Measurements from ENCODE around the gene MYT1. TPM values are rescaled to one million over a fixed set of nuclear protein-coding genes. Genes with fewer than 3 reads are reported as not detected.

Gene MYT1
- total and polyA plus RNA-seq, 2 of the 13 experiments (the other 11 are each of a cell fraction or from before 2014, with no cell fraction given) = 0.58 to 2.5 TPM

DNA sequence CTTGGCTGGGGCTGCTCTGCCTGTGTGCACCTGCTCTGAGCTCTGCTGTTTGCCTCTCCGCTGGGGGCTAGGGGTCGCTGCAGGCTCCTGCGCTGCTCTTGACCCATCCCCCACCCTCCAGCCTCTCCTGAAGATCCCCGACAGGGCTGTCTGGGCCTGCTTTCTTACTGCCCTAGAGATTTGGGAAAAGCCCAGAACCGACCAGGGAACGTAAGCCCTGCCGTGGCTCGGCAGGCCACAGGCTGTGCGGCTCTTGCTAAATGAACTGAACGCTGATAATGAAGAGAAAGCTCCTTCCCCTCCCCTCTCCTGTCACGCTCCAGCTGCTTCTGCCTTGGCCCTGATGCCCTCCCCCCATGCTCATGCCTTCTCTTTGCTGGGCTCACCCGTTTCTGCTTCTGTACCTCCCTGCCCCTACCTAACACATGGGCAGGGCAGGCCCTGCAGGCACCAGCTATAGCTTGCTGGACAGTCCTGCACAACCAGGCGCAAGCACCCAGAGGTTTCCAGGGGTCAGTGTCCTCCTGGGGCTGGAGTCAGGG is 59.3 kb downstream of the MYT1 start (continued):
- TF ChIP-seq, protein P1, sequence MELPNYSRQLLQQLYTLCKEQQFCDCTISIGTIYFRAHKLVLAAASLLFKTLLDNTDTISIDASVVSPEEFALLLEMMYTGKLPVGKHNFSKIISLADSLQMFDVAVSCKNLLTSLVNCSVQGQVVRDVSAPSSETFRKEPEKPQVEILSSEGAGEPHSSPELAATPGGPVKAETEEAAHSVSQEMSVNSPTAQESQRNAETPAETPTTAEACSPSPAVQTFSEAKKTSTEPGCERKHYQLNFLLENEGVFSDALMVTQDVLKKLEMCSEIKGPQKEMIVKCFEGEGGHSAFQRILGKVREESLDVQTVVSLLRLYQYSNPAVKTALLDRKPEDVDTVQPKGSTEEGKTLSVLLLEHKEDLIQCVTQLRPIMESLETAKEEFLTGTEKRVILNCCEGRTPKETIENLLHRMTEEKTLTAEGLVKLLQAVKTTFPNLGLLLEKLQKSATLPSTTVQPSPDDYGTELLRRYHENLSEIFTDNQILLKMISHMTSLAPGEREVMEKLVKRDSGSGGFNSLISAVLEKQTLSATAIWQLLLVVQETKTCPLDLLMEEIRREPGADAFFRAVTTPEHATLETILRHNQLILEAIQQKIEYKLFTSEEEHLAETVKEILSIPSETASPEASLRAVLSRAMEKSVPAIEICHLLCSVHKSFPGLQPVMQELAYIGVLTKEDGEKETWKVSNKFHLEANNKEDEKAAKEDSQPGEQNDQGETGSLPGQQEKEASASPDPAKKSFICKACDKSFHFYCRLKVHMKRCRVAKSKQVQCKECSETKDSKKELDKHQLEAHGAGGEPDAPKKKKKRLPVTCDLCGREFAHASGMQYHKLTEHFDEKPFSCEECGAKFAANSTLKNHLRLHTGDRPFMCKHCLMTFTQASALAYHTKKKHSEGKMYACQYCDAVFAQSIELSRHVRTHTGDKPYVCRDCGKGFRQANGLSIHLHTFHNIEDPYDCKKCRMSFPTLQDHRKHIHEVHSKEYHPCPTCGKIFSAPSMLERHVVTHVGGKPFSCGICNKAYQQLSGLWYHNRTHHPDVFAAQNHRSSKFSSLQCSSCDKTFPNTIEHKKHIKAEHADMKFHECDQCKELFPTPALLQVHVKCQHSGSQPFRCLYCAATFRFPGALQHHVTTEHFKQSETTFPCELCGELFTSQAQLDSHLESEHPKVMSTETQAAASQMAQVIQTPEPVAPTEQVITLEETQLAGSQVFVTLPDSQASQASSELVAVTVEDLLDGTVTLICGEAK (IDR thresholded peaks at IDR 0.05) = no peak
- TF ChIP-seq, protein P1 (CRISPR knock-in tag; IDR thresholded peaks at IDR 0.05) = peak; percentile 72; the same call in 1 of the 2 replicates
- TF ChIP-seq KMT2B (CRISPR knock-in tag; IDR thresholded peaks at IDR 0.05) (no peak), GATAD1 (CRISPR knock-in tag; IDR thresholded peaks at IDR 0.05) (no peak), ZNF891 (CRISPR knock-in tag; IDR thresholded peaks at IDR 0.05) (peak; percentile 23; the same call in 1 of the 2 replicates), FOXK2 (IDR thresholded peaks at IDR 0.05) (no peak), ZNF563 (CRISPR knock-in tag; IDR thresholded peaks at IDR 0.05) (0 out of 2 replicates have a peak, but pooled peaks have one; percentile 64), ZFP36 (IDR thresholded peaks at IDR 0.05; ENCODE audit: borderline replicate concordance, low read depth, low read length, partially characterized antibody) (no peak), TRIM24 (CRISPR knock-in tag; IDR thresholded peaks at IDR 0.05) (no peak), ZNF101 (CRISPR knock-in tag; IDR thresholded peaks at IDR 0.05; ENCODE audit: borderline replicate concordance, low read depth) (no peak), HNRNPLL (IDR thresholded peaks at IDR 0.05; ENCODE audit: low read depth, low read length, poor library complexity, severe bottlenecking) (peak; percentile 54), ZFP36L2 (CRISPR knock-in tag; IDR thresholded peaks at IDR 0.05) (0 out of 2 replicates have a peak, but pooled peaks have one; percentile 37)
- TF ChIP-seq, protein P2, sequence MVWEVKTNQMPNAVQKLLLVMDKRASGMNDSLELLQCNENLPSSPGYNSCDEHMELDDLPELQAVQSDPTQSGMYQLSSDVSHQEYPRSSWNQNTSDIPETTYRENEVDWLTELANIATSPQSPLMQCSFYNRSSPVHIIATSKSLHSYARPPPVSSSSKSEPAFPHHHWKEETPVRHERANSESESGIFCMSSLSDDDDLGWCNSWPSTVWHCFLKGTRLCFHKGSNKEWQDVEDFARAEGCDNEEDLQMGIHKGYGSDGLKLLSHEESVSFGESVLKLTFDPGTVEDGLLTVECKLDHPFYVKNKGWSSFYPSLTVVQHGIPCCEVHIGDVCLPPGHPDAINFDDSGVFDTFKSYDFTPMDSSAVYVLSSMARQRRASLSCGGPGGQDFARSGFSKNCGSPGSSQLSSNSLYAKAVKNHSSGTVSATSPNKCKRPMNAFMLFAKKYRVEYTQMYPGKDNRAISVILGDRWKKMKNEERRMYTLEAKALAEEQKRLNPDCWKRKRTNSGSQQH (CRISPR knock-in tag; IDR thresholded peaks at IDR 0.05; ENCODE audit: low read depth) = peak; percentile 67; the same call in 1 of the 2 replicates
- TF ChIP-seq, protein P3, sequence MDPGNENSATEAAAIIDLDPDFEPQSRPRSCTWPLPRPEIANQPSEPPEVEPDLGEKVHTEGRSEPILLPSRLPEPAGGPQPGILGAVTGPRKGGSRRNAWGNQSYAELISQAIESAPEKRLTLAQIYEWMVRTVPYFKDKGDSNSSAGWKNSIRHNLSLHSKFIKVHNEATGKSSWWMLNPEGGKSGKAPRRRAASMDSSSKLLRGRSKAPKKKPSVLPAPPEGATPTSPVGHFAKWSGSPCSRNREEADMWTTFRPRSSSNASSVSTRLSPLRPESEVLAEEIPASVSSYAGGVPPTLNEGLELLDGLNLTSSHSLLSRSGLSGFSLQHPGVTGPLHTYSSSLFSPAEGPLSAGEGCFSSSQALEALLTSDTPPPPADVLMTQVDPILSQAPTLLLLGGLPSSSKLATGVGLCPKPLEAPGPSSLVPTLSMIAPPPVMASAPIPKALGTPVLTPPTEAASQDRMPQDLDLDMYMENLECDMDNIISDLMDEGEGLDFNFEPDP (CRISPR knock-in tag; conservative IDR thresholded peaks at IDR 0.05) = no peak
- TF ChIP-seq, protein P4, sequence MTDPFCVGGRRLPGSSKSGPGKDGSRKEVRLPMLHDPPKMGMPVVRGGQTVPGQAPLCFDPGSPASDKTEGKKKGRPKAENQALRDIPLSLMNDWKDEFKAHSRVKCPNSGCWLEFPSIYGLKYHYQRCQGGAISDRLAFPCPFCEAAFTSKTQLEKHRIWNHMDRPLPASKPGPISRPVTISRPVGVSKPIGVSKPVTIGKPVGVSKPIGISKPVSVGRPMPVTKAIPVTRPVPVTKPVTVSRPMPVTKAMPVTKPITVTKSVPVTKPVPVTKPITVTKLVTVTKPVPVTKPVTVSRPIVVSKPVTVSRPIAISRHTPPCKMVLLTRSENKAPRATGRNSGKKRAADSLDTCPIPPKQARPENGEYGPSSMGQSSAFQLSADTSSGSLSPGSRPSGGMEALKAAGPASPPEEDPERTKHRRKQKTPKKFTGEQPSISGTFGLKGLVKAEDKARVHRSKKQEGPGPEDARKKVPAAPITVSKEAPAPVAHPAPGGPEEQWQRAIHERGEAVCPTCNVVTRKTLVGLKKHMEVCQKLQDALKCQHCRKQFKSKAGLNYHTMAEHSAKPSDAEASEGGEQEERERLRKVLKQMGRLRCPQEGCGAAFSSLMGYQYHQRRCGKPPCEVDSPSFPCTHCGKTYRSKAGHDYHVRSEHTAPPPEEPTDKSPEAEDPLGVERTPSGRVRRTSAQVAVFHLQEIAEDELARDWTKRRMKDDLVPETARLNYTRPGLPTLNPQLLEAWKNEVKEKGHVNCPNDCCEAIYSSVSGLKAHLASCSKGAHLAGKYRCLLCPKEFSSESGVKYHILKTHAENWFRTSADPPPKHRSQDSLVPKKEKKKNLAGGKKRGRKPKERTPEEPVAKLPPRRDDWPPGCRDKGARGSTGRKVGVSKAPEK (CRISPR knock-in tag; IDR thresholded peaks at IDR 0.05; ENCODE audit: borderline replicate concordance) = no peak

Measured in HepG2 (cell line).